Mononuclear cell (primary cell): ENCODE measurements around the gene CEPT1. TPM values are rescaled to one million over a fixed set of nuclear protein-coding genes. Genes with fewer than 3 reads are reported as not detected.

ENCODE experiments used
- H3K27me3 ChIP-seq: 2 replicates; pipeline ENCODE4 v1.6.0; 2011; ENCODE audit warnings: low read length, control low read depth; ENCODE audit not compliant: insufficient read depth
- H3K4me1 ChIP-seq: 2 replicates; pipeline ENCODE4 v1.5.1; 2011; ENCODE audit warnings: mild to moderate bottlenecking, low read length, control low read depth; ENCODE audit not compliant: insufficient read depth
- H3K4me3 ChIP-seq: 2 replicates; pipeline ENCODE4 v1.5.1; 2011; ENCODE audit warnings: mild to moderate bottlenecking, low read length, moderate library complexity
- H3K9me3 ChIP-seq: 2 replicates; pipeline ENCODE4 v1.5.1; 2011; ENCODE audit warnings: low read depth, mild to moderate bottlenecking, control low read depth, low read length
- total RNA-seq: library from RNA; depleted of rRNA; stranded (reverse); fragments of >200 nt; gene quantifications from one replicate; pipeline ENCODE4 v1.2.3, GENCODE V29; 2012

The CEPT1 gene
- total RNA-seq, 1 donor: 48.9 TPM

- H3K4me1 ChIP-seq: no peaks in the 10 kb centered on the region
- H3K4me3 ChIP-seq: no peak overlapping the region
- H3K9me3 ChIP-seq: no peaks in the 10 kb centered on the region
- no peaks in the 10 kb centered on the region for H3K27me3 ChIP-seq
These were observed 23.3 kb downstream of the CEPT1 start for GRCh38 chr1:111163363-111163762.

- no peaks in the 10 kb centered on the region for H3K9me3 ChIP-seq
- no peak overlapping the region for H3K4me3 ChIP-seq
- no peaks in the 10 kb centered on the region for H3K4me1 ChIP-seq
- no peaks in the 10 kb centered on the region for H3K27me3 ChIP-seq
These were observed 24.1 kb downstream of the CEPT1 start for GRCh38 chr1:111164151-111164550.

GRCh38 chr1:111172463-111172862 lies 32.4 kb downstream of the CEPT1 start:
- Histone ChIP-seq H3K4me1 (no peaks in the 10 kb centered on the region), H3K27me3 (no peaks in the 10 kb centered on the region), H3K9me3 (no peaks in the 10 kb centered on the region), H3K4me3 (no peak overlapping the region)

- Histone ChIP-seq H3K9me3 (no peaks in the 10 kb centered on the region), H3K4me1 (no peaks in the 10 kb centered on the region), H3K27me3 (no peaks in the 10 kb centered on the region), H3K4me3 (no peak overlapping the region)
These were observed 34.0 kb downstream of the CEPT1 start for GRCh38 chr1:111174070-111174469.

GRCh38 chr1:111175349-111175748 lies 35.3 kb downstream of the CEPT1 start:
- H3K27me3 ChIP-seq: no peaks in the 10 kb centered on the region
- no peak overlapping the region for H3K4me3 ChIP-seq
- H3K4me1 ChIP-seq: no peaks in the 10 kb centered on the region
- no peaks in the 10 kb centered on the region for H3K9me3 ChIP-seq

GRCh38 chr1:111176678-111177077 lies 36.7 kb downstream of the CEPT1 start:
- no peaks in the 10 kb centered on the region for H3K27me3 ChIP-seq
- H3K9me3 ChIP-seq: no peaks in the 10 kb centered on the region
- no peaks in the 10 kb centered on the region for H3K4me1 ChIP-seq
- H3K4me3 ChIP-seq: no peak overlapping the region

- no peaks in the 10 kb centered on the region for H3K27me3 ChIP-seq
- no peaks in the 10 kb centered on the region for H3K9me3 ChIP-seq
- H3K4me3 ChIP-seq: no peak overlapping the region
- peaks cover 14% of the 10 kb centered on the region for H3K4me1 ChIP-seq
These were observed 40.0 kb downstream of the CEPT1 start for GRCh38 chr1:111179968-111180533.

GRCh38 chr1:111182052-111182451 lies 42.0 kb downstream of the CEPT1 start:
- Histone ChIP-seq H3K9me3 (no peaks in the 10 kb centered on the region), H3K4me3 (no peak overlapping the region), H3K27me3 (no peaks in the 10 kb centered on the region), H3K4me1 (peaks cover 34% of the 10 kb centered on the region)

- Histone ChIP-seq H3K9me3 (no peaks in the 10 kb centered on the region), H3K4me3 (no peak overlapping the region), H3K4me1 (peaks cover 46% of the 10 kb centered on the region), H3K27me3 (no peaks in the 10 kb centered on the region)
These were observed 43.5 kb downstream of the CEPT1 start for GRCh38 chr1:111183308-111184069.

- H3K9me3 ChIP-seq: no peaks in the 10 kb centered on the region
- H3K4me3 ChIP-seq: no peak overlapping the region
- H3K4me1 ChIP-seq: peaks cover 57% of the 10 kb centered on the region
- no peaks in the 10 kb centered on the region for H3K27me3 ChIP-seq
These were observed 44.6 kb downstream of the CEPT1 start for GRCh38 chr1:111184663-111185062.

- H3K27me3 ChIP-seq: no peaks in the 10 kb centered on the region
These were observed 51.0 kb downstream of the CEPT1 start for GRCh38 chr1:111190931-111191451.

GRCh38 chr1:111191496-111191895 lies 51.5 kb downstream of the CEPT1 start:
- H3K9me3 ChIP-seq: no peaks in the 10 kb centered on the region
- H3K4me3 ChIP-seq: no peak overlapping the region
- H3K27me3 ChIP-seq: no peaks in the 10 kb centered on the region
- H3K4me1 ChIP-seq: peaks cover 97% of the 10 kb centered on the region

More at GRCh38 chr1:111190931-111191451, 51.0 kb downstream of the CEPT1 start:
- H3K4me3 ChIP-seq: no peak overlapping the region
- no peaks in the 10 kb centered on the region for H3K9me3 ChIP-seq
- peaks cover 97% of the 10 kb centered on the region for H3K4me1 ChIP-seq

GRCh38 chr1:111192074-111192473 lies 52.1 kb downstream of the CEPT1 start:
- peaks cover 97% of the 10 kb centered on the region for H3K4me1 ChIP-seq
- no peak overlapping the region for H3K4me3 ChIP-seq
- no peaks in the 10 kb centered on the region for H3K9me3 ChIP-seq
- no peaks in the 10 kb centered on the region for H3K27me3 ChIP-seq

- Histone ChIP-seq H3K4me3 (no peak overlapping the region), H3K4me1 (peaks cover 99% of the 10 kb centered on the region), H3K9me3 (no peaks in the 10 kb centered on the region), H3K27me3 (no peaks in the 10 kb centered on the region)
These were observed 52.9 kb downstream of the CEPT1 start for GRCh38 chr1:111192658-111193519.
